Measurements from ENCODE around the gene UGT1A9. TPM values are rescaled to one million over a fixed set of nuclear protein-coding genes. Genes with fewer than 3 reads are reported as not detected.

Gene UGT1A9
- total and polyA plus RNA-seq, 2 of the 13 experiments (the other 11 are each of a cell fraction or from before 2014, with no cell fraction given), result 0.07 TPM; not detected in 1

GRCh38 chr2:233778030-233778429, 106.3 kb downstream of the UGT1A9 start, which contains the start of gene MROH2A:
TSS of gene MROH2A (plus strand) at chr2:233778330. CDS start at chr2:233779359, 1,029 bp downstream.
- no peak within 1 kb of the TSS for H3K27ac ChIP-seq (ENCODE audit: extremely low read length, insufficient read depth, low read length)
- no peak within 1 kb of the TSS for H3K9ac ChIP-seq (ENCODE audit: insufficient read depth, low read depth, low read length)
- H4K20me1 ChIP-seq (ENCODE audit: insufficient read depth, low read length), result no peaks in the 10 kb centered on the region
- no peak within 1 kb of the TSS for H3K4me3 ChIP-seq (replicated peaks in 1 of 3; ENCODE audit: insufficient read depth in 1 of 3, low read depth in 2 of 3, low read length in 3 of 3)
- peaks cover 3 to 58% of the 10 kb centered on the region in 2 experiments; a peak in 4 of 5 replicates for H3K27me3 ChIP-seq (ENCODE audit: control insufficient read depth in 1 of 2, insufficient read depth in 2 of 2, low read length in 2 of 2)
- no peaks in the 10 kb centered on the region for H3K4me1 ChIP-seq (ENCODE audit: insufficient read depth, low read length)
- no peak for ATAC-seq
- H3K79me2 ChIP-seq (ENCODE audit: insufficient read depth, low read length), result no peaks in the 10 kb centered on the region
- intact Hi-C loops (cut with micrococcal nuclease; ENCODE audit: unreplicated experiment) (no loop called here), in situ Hi-C loops (cut with HindIII; ENCODE audit: extremely low pct_ligation_motif_present, low pct_unique_long_range_greater_than_20kb) (no loop called here)
- H3K9me3 ChIP-seq (ENCODE audit: low read length), result peaks cover 5% of the 10 kb centered on the region; the same call in 1 of the 2 replicates
- ChIA-PET CTCF (ENCODE audit: low intra/inter-chr PET ratio, low total read pairs) (no interaction called here), POLR2A (no interaction called here)
- no peaks in the 10 kb centered on the region for H3K36me3 ChIP-seq (replicated peaks in 1 of 2; ENCODE audit: control insufficient read depth in 1 of 2, insufficient read depth in 2 of 2, low read length in 2 of 2)
- H2AFZ ChIP-seq (ENCODE audit: low read length), result no peak within 1 kb of the TSS
- no peak within 1 kb of the TSS for H3K4me2 ChIP-seq (ENCODE audit: low read depth, low read length)
- no peak for DNase-seq (ENCODE audit: low spot score)
- TF ChIP-seq SIN3B (IDR thresholded peaks at IDR 0.05; ENCODE audit: low read length) (no peak), TEAD2 (CRISPR knock-in tag; IDR thresholded peaks at IDR 0.05) (no peak), NR0B2 (CRISPR knock-in tag; IDR thresholded peaks at IDR 0.05) (no peak), RFX3 (CRISPR knock-in tag; IDR thresholded peaks at IDR 0.05) (no peak), CENPT (CRISPR knock-in tag; IDR thresholded peaks at IDR 0.05; ENCODE audit: low read depth) (no peak), KLF6 (CRISPR knock-in tag; IDR thresholded peaks at IDR 0.05) (no peak), ZUFSP (CRISPR knock-in tag; IDR thresholded peaks at IDR 0.05; ENCODE audit: borderline replicate concordance) (no peak), ZNF547 (CRISPR knock-in tag; IDR thresholded peaks at IDR 0.05) (no peak), ZNF609 (CRISPR knock-in tag; IDR thresholded peaks at IDR 0.05; ENCODE audit: borderline replicate concordance) (no peak), NFIC (IDR thresholded peaks at IDR 0.05; ENCODE audit: low read length) (no peak), ZNF567 (CRISPR knock-in tag; IDR thresholded peaks at IDR 0.05; ENCODE audit: borderline replicate concordance) (no peak), ZNF841 (CRISPR knock-in tag; IDR thresholded peaks at IDR 0.05; ENCODE audit: borderline replicate concordance) (no peak), ZBTB1 (CRISPR knock-in tag; IDR thresholded peaks at IDR 0.05; ENCODE audit: borderline replicate concordance) (no peak), NR2F1 (CRISPR knock-in tag; IDR thresholded peaks at IDR 0.05) (no peak), HMG20A (CRISPR knock-in tag; IDR thresholded peaks at IDR 0.05; ENCODE audit: borderline replicate concordance) (no peak), ZNF350 (CRISPR knock-in tag; IDR thresholded peaks at IDR 0.05; ENCODE audit: borderline replicate concordance, low read depth) (no peak), FOXM1 (CRISPR knock-in tag; IDR thresholded peaks at IDR 0.05) (no peak), MTA1 (CRISPR knock-in tag; IDR thresholded peaks at IDR 0.05; ENCODE audit: borderline replicate concordance) (no peak), ZNF335 (CRISPR knock-in tag; IDR thresholded peaks at IDR 0.05) (no peak)
- no TSS peak for BruUV-seq (replicated peaks)
- FAIRE-seq, result no peak
- WGBS (ENCODE audit: low lambda C conversion rate), result 31% methylated on average over 2 of the region's 2 CpGs
